ENCODE data around the gene ZNF729. TPM values are rescaled to one million over a fixed set of nuclear protein-coding genes. Genes with fewer than 3 reads are reported as not detected.
"Not testable (repeated sequence)": the region's sequence is repeated elsewhere in the genome, so short reads cannot be mapped to it uniquely, and the experiment has no call there.

The ZNF729 gene
- total RNA-seq, 1 experiment from 2014 or later, result not detected

DNA sequence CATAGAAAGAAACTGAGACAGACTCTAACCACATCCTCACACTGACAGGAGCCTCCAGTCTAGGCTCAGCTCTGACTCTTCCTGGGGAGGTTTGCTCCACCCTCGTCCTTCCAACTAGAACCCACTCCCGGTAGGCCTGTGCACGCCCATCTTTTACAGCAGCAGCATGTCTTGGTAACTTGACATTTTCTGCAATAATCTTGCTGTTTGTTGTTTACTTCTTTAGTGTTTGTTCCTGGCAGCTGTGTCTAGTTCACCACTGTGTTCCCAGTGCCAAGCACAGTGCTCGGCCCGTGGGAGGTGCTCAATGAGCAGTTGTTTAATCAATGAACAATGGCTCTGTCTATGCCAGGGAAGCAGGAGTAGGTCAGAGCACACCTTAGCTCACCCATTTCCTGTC, 23.1 kb upstream of the ZNF729 start:
- peaks cover 81 to 89% of the 10 kb centered on the region in 2 experiments for H3K9me3 Mint-ChIP-seq
- Histone ChIP-seq H3K18ac (ENCODE audit: insufficient read length, low read depth, low read length) (no peak overlapping the region), H2BK120ac (ENCODE audit: low read depth, low read length, poor library complexity, severe bottlenecking) (no peak overlapping the region), H3T11ph (ENCODE audit: low read length) (no peak overlapping the region), H2AK5ac (ENCODE audit: insufficient read length, low read length) (no peak overlapping the region), H3K27me3 (ENCODE audit: insufficient read depth, low read length) (no peaks in the 10 kb centered on the region), H3K23me2 (ENCODE audit: insufficient read length, low read depth, low read length, poor library complexity, severe bottlenecking) (no peaks in the 10 kb centered on the region), H3K4ac (ENCODE audit: low read depth, low read length) (no peak overlapping the region), H4K5ac (ENCODE audit: insufficient read length, low read depth, low read length) (no peak overlapping the region), H4K20me1 (ENCODE audit: control insufficient read depth, insufficient read depth, insufficient read length) (no peaks in the 10 kb centered on the region), H3K14ac (ENCODE audit: insufficient read depth, low read length) (no peak overlapping the region), H3K4me1 (ENCODE audit: insufficient read depth, low read length) (no peaks in the 10 kb centered on the region), H3K9ac (ENCODE audit: extremely low read depth, insufficient read length, low read length) (no peak overlapping the region), H3K27ac (ENCODE audit: insufficient read length, low read depth, low read length) (no peak overlapping the region), H3K9me3 (ENCODE audit: control insufficient read depth, low read depth, low read length) (peaks cover 78% of the 10 kb centered on the region), H4K91ac (ENCODE audit: insufficient read length, low read depth, low read length) (no peak overlapping the region), H3K79me2 (ENCODE audit: insufficient read depth, low read length) (no peaks in the 10 kb centered on the region), H2AFZ (ENCODE audit: low read length) (no peak overlapping the region), H3K4me2 (ENCODE audit: insufficient read depth, insufficient read length, low read length) (no peak overlapping the region), H2BK5ac (ENCODE audit: insufficient read length, low read length) (no peak overlapping the region), H2BK20ac (ENCODE audit: low read depth, low read length, poor library complexity, severe bottlenecking) (no peak overlapping the region), H2BK12ac (ENCODE audit: insufficient read length, low read depth, low read length) (no peak overlapping the region), H2BK15ac (ENCODE audit: low read depth, low read length) (no peak overlapping the region), H3K56ac (ENCODE audit: insufficient read length, low read depth, low read length) (no peak overlapping the region), H3K79me1 (ENCODE audit: insufficient read depth, low read depth, low read length, poor library complexity, severe bottlenecking) (no peaks in the 10 kb centered on the region), H4K8ac (replicated peaks; ENCODE audit: insufficient read length, low read depth, low read length) (no peak overlapping the region), H3K23ac (ENCODE audit: insufficient read length, low read depth, low read length) (no peak overlapping the region)
- TF ChIP-seq, protein P1, sequence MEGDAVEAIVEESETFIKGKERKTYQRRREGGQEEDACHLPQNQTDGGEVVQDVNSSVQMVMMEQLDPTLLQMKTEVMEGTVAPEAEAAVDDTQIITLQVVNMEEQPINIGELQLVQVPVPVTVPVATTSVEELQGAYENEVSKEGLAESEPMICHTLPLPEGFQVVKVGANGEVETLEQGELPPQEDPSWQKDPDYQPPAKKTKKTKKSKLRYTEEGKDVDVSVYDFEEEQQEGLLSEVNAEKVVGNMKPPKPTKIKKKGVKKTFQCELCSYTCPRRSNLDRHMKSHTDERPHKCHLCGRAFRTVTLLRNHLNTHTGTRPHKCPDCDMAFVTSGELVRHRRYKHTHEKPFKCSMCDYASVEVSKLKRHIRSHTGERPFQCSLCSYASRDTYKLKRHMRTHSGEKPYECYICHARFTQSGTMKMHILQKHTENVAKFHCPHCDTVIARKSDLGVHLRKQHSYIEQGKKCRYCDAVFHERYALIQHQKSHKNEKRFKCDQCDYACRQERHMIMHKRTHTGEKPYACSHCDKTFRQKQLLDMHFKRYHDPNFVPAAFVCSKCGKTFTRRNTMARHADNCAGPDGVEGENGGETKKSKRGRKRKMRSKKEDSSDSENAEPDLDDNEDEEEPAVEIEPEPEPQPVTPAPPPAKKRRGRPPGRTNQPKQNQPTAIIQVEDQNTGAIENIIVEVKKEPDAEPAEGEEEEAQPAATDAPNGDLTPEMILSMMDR (conservative IDR thresholded peaks at IDR 0.05), result no peak
- H3K4me1 Mint-ChIP-seq, result no peaks in the 10 kb centered on the region
- H3K4me3 Mint-ChIP-seq, result no peak overlapping the region
- H3K36me3 Mint-ChIP-seq (ENCODE audit: insufficient read depth in 1 of 3, low read depth in 3 of 3), result peaks cover 4 to 25% (median 14%) of the 10 kb centered on the region in 3 experiments; a peak in 6 of 7 replicates
- no CpG with 5 or more reads among the region's 5 CpGs for WGBS (ENCODE audit: extremely low coverage, insufficient read length, low lambda C conversion rate)
- H3K27ac Mint-ChIP-seq, result no peak overlapping the region
- no peak for DNase-seq
- H3K27me3 Mint-ChIP-seq (ENCODE audit: low read depth), result no peaks in the 10 kb centered on the region; the same call in 1 of the 2 replicates

DNA sequence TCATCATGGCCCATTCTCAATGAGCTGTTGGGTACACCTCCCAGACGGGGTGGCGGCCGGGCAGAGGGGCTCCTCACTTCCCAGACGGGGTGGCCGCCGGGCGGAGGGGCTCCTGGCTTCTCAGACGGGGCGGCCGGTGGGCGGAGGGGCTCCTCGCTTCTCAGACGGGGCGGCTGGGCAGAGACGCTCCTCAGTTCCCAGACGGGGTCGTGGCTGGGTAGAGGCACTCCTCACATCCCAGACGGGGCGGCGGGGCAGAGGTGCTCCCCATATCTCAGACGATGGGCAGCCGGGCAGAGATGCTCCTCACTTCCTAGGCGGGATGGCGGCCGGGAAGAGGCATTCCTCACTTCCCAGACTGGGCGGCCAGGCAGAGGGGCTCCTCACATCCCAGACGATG, 35.3 kb downstream of the ZNF729 start:
- H4K91ac ChIP-seq (ENCODE audit: insufficient read length, low read depth, low read length); H3K9ac ChIP-seq (ENCODE audit: extremely low read depth, insufficient read length, low read length); H2BK5ac ChIP-seq (ENCODE audit: insufficient read length, low read length); H2BK120ac ChIP-seq (ENCODE audit: low read depth, low read length, poor library complexity, severe bottlenecking); H3K4me3 Mint-ChIP-seq; H3K14ac ChIP-seq (ENCODE audit: insufficient read depth, low read length); H3K27ac Mint-ChIP-seq; H2BK12ac ChIP-seq (ENCODE audit: insufficient read length, low read depth, low read length); H4K8ac ChIP-seq (replicated peaks; ENCODE audit: insufficient read length, low read depth, low read length); DNase-seq; H2AK5ac ChIP-seq (ENCODE audit: insufficient read length, low read length); H3K23me2 ChIP-seq (ENCODE audit: insufficient read length, low read depth, low read length, poor library complexity, severe bottlenecking); H2BK20ac ChIP-seq (ENCODE audit: low read depth, low read length, poor library complexity, severe bottlenecking); H3K4me1 Mint-ChIP-seq; H3K4me2 ChIP-seq (ENCODE audit: insufficient read depth, insufficient read length, low read length); H3K79me2 ChIP-seq (ENCODE audit: insufficient read depth, low read length); H3K23ac ChIP-seq (ENCODE audit: insufficient read length, low read depth, low read length); H3K27me3 Mint-ChIP-seq (ENCODE audit: low read depth); H3K4ac ChIP-seq (ENCODE audit: low read depth, low read length); H3K56ac ChIP-seq (ENCODE audit: insufficient read length, low read depth, low read length); H2AFZ ChIP-seq (ENCODE audit: low read length); H3K4me1 ChIP-seq (ENCODE audit: insufficient read depth, low read length); H3K18ac ChIP-seq (ENCODE audit: insufficient read length, low read depth, low read length); H4K20me1 ChIP-seq (ENCODE audit: control insufficient read depth, insufficient read depth, insufficient read length); H4K5ac ChIP-seq (ENCODE audit: insufficient read length, low read depth, low read length); H3K79me1 ChIP-seq (ENCODE audit: insufficient read depth, low read depth, low read length, poor library complexity, severe bottlenecking); H3K27ac ChIP-seq (ENCODE audit: insufficient read length, low read depth, low read length); H2BK15ac ChIP-seq (ENCODE audit: low read depth, low read length); H3K27me3 ChIP-seq (ENCODE audit: insufficient read depth, low read length); H3T11ph ChIP-seq (ENCODE audit: low read length): not testable (repeated sequence)
- WGBS (ENCODE audit: extremely low coverage, insufficient read length, low lambda C conversion rate), result no CpG with 5 or more reads among the region's 27 CpGs
- Mint-ChIP-seq H3K36me3 (ENCODE audit: insufficient read depth in 1 of 3, low read depth in 3 of 3) (peaks cover 0 to 23% (median 17%) of the 10 kb centered on the region in 3 experiments; a peak in 5 of 7 replicates), H3K9me3 (peaks cover 85 to 90% of the 10 kb centered on the region in 2 experiments)
- H3K9me3 ChIP-seq (ENCODE audit: control insufficient read depth, low read depth, low read length), result peaks cover 63% of the 10 kb centered on the region

All from H9 (cell line).